Activated T-cell treated with anti-CD3 and anti-CD28 coated beads, Interleukin-2, amount 50 U/mL, for 4 hours (primary cell): ENCODE data around the gene NUTM1. TPM values are rescaled to one million over a fixed set of nuclear protein-coding genes. Genes with fewer than 3 reads are reported as not detected.
"Not testable (repeated sequence)": the region's sequence is repeated elsewhere in the genome, so short reads cannot be mapped to it uniquely, and the experiment has no call there.

Experiments used
- ATAC-seq, 2 donors: fragments of 200-7000 bp; cut with Tn5 transposase; one replicate each; pipeline ENCODE4 v1.10.0; 2021
- DNase-seq: peaks from one replicate; pipeline ENCODE4 v3.0.0-alpha.2; 2020
- H3K27me3 Mint-ChIP-seq: one replicate; pipeline ENCODE4 v1.8.0; 2021; ENCODE audit warnings: low read depth, mixed read lengths
- H3K36me3 Mint-ChIP-seq: one replicate; pipeline ENCODE4 v1.8.0; 2022; ENCODE audit warnings: mixed read lengths; ENCODE audit not compliant: insufficient read depth
- H3K4me1 Mint-ChIP-seq: one replicate; pipeline ENCODE4 v1.8.0; 2021; ENCODE audit warnings: low read depth, mixed read lengths
- H3K4me3 Mint-ChIP-seq: one replicate; pipeline ENCODE4 v1.8.0; 2021; ENCODE audit warnings: mild to moderate bottlenecking, moderate library complexity, mixed read lengths
- H3K9me3 Mint-ChIP-seq: one replicate; pipeline ENCODE4 v1.8.0; 2021; ENCODE audit warnings: mixed read lengths
- total RNA-seq, 3 donors: library from RNA; stranded (reverse); gene quantifications; one replicate each; pipeline ENCODE4 v1.2.1, GENCODE V29; 2021

The NUTM1 gene
- total RNA-seq, 3 donors from 2014 or later, result not detected

GRCh38 chr15:34392981-34393380 lies 49.9 kb downstream of the NUTM1 start:
- not testable (repeated sequence) for H3K4me1 Mint-ChIP-seq, H3K9me3 Mint-ChIP-seq, H3K27me3 Mint-ChIP-seq, H3K36me3 Mint-ChIP-seq, H3K4me3 Mint-ChIP-seq, ATAC-seq, DNase-seq

GRCh38 chr15:34397637-34398259 lies 54.6 kb downstream of the NUTM1 start:
- H3K36me3 Mint-ChIP-seq, H3K4me3 Mint-ChIP-seq, H3K27me3 Mint-ChIP-seq, DNase-seq, H3K4me1 Mint-ChIP-seq, H3K9me3 Mint-ChIP-seq: not testable (repeated sequence)
- peak; percentile 85 to 87 for ATAC-seq

GRCh38 chr15:34403160-34403598 lies 60.1 kb downstream of the NUTM1 start:
- DNase-seq, result not testable (repeated sequence)

GRCh38 chr15:34403899-34404298 lies 60.8 kb downstream of the NUTM1 start:
- not testable (repeated sequence) for DNase-seq, H3K36me3 Mint-ChIP-seq, H3K27me3 Mint-ChIP-seq, H3K4me1 Mint-ChIP-seq, H3K9me3 Mint-ChIP-seq, H3K4me3 Mint-ChIP-seq
- peak; percentile 57 to 61 for ATAC-seq

More at GRCh38 chr15:34403160-34403598, 60.1 kb downstream of the NUTM1 start:
- not testable (repeated sequence) for H3K4me1 Mint-ChIP-seq, H3K27me3 Mint-ChIP-seq, H3K36me3 Mint-ChIP-seq, H3K4me3 Mint-ChIP-seq, H3K9me3 Mint-ChIP-seq
- ATAC-seq, result peak; percentile 83 to 88

Other genes with a start within 250 kb of the NUTM1 start
- 10 to 100 TPM; 73.4 to 77.6 (median 75.0) TPM for gene EMC7, start 241.5 kb upstream of the NUTM1 start, total RNA-seq
- gene PGBD4, start 241.2 kb upstream of the NUTM1 start, total RNA-seq, result 1 to 10 TPM; 1.8 to 2.4 (median 2.2) TPM
- gene KATNBL1, start 133.2 kb upstream of the NUTM1 start, total RNA-seq, result 10 to 100 TPM; 30.8 to 35.1 (median 34.0) TPM
- 100 to 1,000 TPM; 144 to 148 (median 146) TPM for gene EMC4, start 118.3 kb upstream of the NUTM1 start, total RNA-seq
- gene SLC12A6, start 5.5 kb upstream of the NUTM1 start, total RNA-seq, result 10 to 100 TPM; 15.3 to 23.5 (median 22.8) TPM
- 100 to 1,000 TPM; 295 to 327 (median 327) TPM for gene NOP10, start 179 bp upstream of the NUTM1 start, total RNA-seq
- 10 to 100 TPM; 28.7 to 38.8 (median 31.1) TPM for gene LPCAT4, start 23.9 kb downstream of the NUTM1 start, total RNA-seq
- gene GOLGA8A, start 94.5 kb downstream of the NUTM1 start, total RNA-seq, result 100 to 1,000 TPM in 1 of 3 donors, 10 to 100 TPM in 2; 74.4 to 111 (median 98.8) TPM
- gene GOLGA8B, start 240.3 kb downstream of the NUTM1 start, total RNA-seq, result 100 to 1,000 TPM in 2 of 3 donors, 10 to 100 TPM in 1; 65.5 to 159 (median 135) TPM